GM23338 (cell line): ENCODE data around the gene STEAP2. TPM values are rescaled to one million over a fixed set of nuclear protein-coding genes. Genes with fewer than 3 reads are reported as not detected.

Source experiments
- ATAC-seq: fragments of 200-7000 bp; cut with Tn5 transposase; 3 replicates; pipeline ENCODE4 v1.9.1; 2020
- DNase-seq: peaks from one replicate; pipeline ENCODE4 v3.0.0-alpha.2; 2015; ENCODE audit warnings: low spot score
- H2AFZ ChIP-seq: fragments of 200-600 bp; sonication (generic); 2 replicates; pipeline ENCODE4 v1.8.0; 2016; ENCODE audit warnings: antibody characterized with exemption, mild to moderate bottlenecking, moderate library complexity
- H3F3A ChIP-seq: fragments of 200-600 bp; sonication (generic); replicated peaks from 2 replicates; pipeline ENCODE4 v1.8.0; 2017; ENCODE audit warnings: antibody characterized with exemption, mixed run types, low read depth
- H3K27ac ChIP-seq: fragments of 200-600 bp; sonication (generic); 2 replicates; pipeline ENCODE4 v1.6.1; 2016; ENCODE audit warnings: low read depth
- H3K27me3 ChIP-seq: fragments of 200-600 bp; sonication (generic); 2 replicates; pipeline ENCODE4 v1.8.0; 2016; ENCODE audit warnings: mild to moderate bottlenecking, mixed run types, moderate library complexity; ENCODE audit not compliant: insufficient read depth
- H3K36me3 ChIP-seq: fragments of 200-600 bp; sonication (generic); 2 replicates; pipeline ENCODE4 v1.8.0; 2016; ENCODE audit warnings: mild to moderate bottlenecking; ENCODE audit not compliant: insufficient read depth
- H3K4me1 ChIP-seq: fragments of 200-600 bp; sonication (generic); 2 replicates; pipeline ENCODE4 v1.8.0; 2016; ENCODE audit warnings: mild to moderate bottlenecking, moderate library complexity; ENCODE audit not compliant: insufficient read depth
- H3K4me2 ChIP-seq: fragments of 200-600 bp; sonication (generic); 2 replicates; pipeline ENCODE4 v1.7.1; 2017; ENCODE audit warnings: mixed run types
- H3K4me3 ChIP-seq: fragments of 200-600 bp; sonication (generic); 2 replicates; pipeline ENCODE4 v1.6.1; 2016; ENCODE audit warnings: mixed run types
- H3K79me2 ChIP-seq: fragments of 200-600 bp; sonication (generic); replicated peaks from 2 replicates; pipeline ENCODE4 v1.8.0; 2017; ENCODE audit warnings: mild to moderate bottlenecking; ENCODE audit not compliant: insufficient read depth
- H3K9me2 ChIP-seq: fragments of 200-600 bp; sonication (generic); 2 replicates; pipeline ENCODE4 v1.8.0; 2017; ENCODE audit not compliant: insufficient read depth
- H4K20me1 ChIP-seq: fragments of 200-600 bp; sonication (generic); replicated peaks from 2 replicates; pipeline ENCODE4 v1.8.0; 2017; ENCODE audit warnings: mild to moderate bottlenecking; ENCODE audit not compliant: insufficient read depth
- H3K27ac Mint-ChIP-seq: 2 replicates; pipeline ENCODE4 v1.8.0; 2020; ENCODE audit warnings: inconsistent platforms, mild to moderate bottlenecking, moderate library complexity, mixed read lengths
- H3K27me3 Mint-ChIP-seq: 3 replicates; pipeline ENCODE4 v1.8.0; 2022; ENCODE audit warnings: low read depth, mild to moderate bottlenecking, moderate library complexity, mixed read lengths, inconsistent platforms; ENCODE audit not compliant: insufficient read depth, poor library complexity
- H3K36me3 Mint-ChIP-seq: 3 replicates; pipeline ENCODE4 v1.8.0; 2021; ENCODE audit warnings: low read depth, mild to moderate bottlenecking, inconsistent platforms, moderate library complexity, mixed read lengths
- H3K4me1 Mint-ChIP-seq: 3 replicates; pipeline ENCODE4 v1.8.0; 2020; ENCODE audit warnings: mild to moderate bottlenecking, inconsistent platforms, mixed read lengths
- H3K4me3 Mint-ChIP-seq: 3 replicates; pipeline ENCODE4 v1.8.0; 2021; ENCODE audit warnings: moderate library complexity, mild to moderate bottlenecking, inconsistent platforms, mixed read lengths
- H3K9me3 Mint-ChIP-seq: 3 replicates; pipeline ENCODE4 v1.8.0; 2020; ENCODE audit warnings: moderate library complexity, mild to moderate bottlenecking, inconsistent platforms, mixed read lengths
- CREB1 ChIP-seq: fragments of 250-450 bp; sonication (Bioruptor Pico); IDR thresholded peaks from 2 replicates; pipeline ENCODE4 v1.5.0; 2020; ENCODE audit warnings: low read depth, mild to moderate bottlenecking, moderate library complexity
- CTCF ChIP-seq, 2 experiments: fragments of 200-600 bp in 1 of 2; sonication (generic) in 1 of 2; conservative IDR thresholded peaks; 2 replicates each; pipeline versions ENCODE4 v1.5.1 to v1.6.1; 2016 to 2017; ENCODE audit warnings: antibody characterized with exemption in 2 of 2, low read depth in 2 of 2, mild to moderate bottlenecking in 2 of 2, moderate library complexity in 1 of 2
- ETS1 ChIP-seq: IDR thresholded peaks from 2 replicates; pipeline ENCODE4 v1.6.1; 2016; ENCODE audit warnings: antibody characterized with exemption
- JUNB ChIP-seq: IDR thresholded peaks from one replicate; pipeline ENCODE4 v1.6.1; 2016; ENCODE audit warnings: antibody characterized with exemption; ENCODE audit not compliant: unreplicated experiment
- NANOG ChIP-seq: IDR thresholded peaks from 2 replicates; pipeline ENCODE4 v1.6.1; 2016; ENCODE audit warnings: antibody characterized with exemption, borderline replicate concordance
- POLR2AphosphoS5 ChIP-seq: IDR thresholded peaks from 2 replicates; pipeline ENCODE4 v1.6.1; 2016; ENCODE audit warnings: antibody characterized with exemption, low read depth
- REST ChIP-seq: IDR thresholded peaks from one replicate; pipeline ENCODE4 v1.6.1; 2018; ENCODE audit warnings: antibody characterized with exemption; ENCODE audit not compliant: unreplicated experiment
- STAT1 ChIP-seq: IDR thresholded peaks from one replicate; pipeline ENCODE4 v1.6.1; 2016; ENCODE audit warnings: antibody characterized with exemption; ENCODE audit not compliant: unreplicated experiment
- ZNF331 ChIP-seq: fragments of 250-450 bp; sonication (Bioruptor Pico); IDR thresholded peaks from 2 replicates; pipeline ENCODE4 v1.5.0; 2020; ENCODE audit warnings: low read depth, mild to moderate bottlenecking, moderate library complexity
- long read RNA-seq: library from polyadenylated mRNA; unstranded; transcript quantifications from one replicate; pipeline ENCODE4 v2.0.0, GENCODE V29; 2020; ENCODE audit not compliant: unreplicated experiment
- polyA plus RNA-seq: library from polyadenylated mRNA; unstranded; fragments of >200 nt; fragmentation: Nextera tagmentation; extraction: Ambion mirVana; gene quantifications from 2 replicates; pipeline ENCODE4 v1.2.1, GENCODE V29; 2016
- total RNA-seq: library from RNA; depleted of rRNA; stranded (reverse); fragments of >200 nt; shearing (Covaris generic); gene quantifications from 2 replicates; pipeline ENCODE4 v1.2.3, GENCODE V29; 2014; rRNA removed

Gene STEAP2
- 20.9 and 22.0 TPM in 2 replicates for total RNA-seq
- 10.4 and 13.1 TPM in 2 replicates for polyA plus RNA-seq
- long read RNA-seq, partial matches to known transcripts: 3 of 5 reads
- long read RNA-seq, other reads (novel, unspliced or antisense): 2 of 5 reads

GRCh38 chr7:90211391-90212148 is at the start of gene STEAP2:
TSS of gene STEAP2 (plus strand) at chr7:90211740. CDS start at chr7:90225083, 13,343 bp downstream.
- Histone ChIP-seq H4K20me1 (no peaks in the 10 kb centered on the region), H3K9me2 (no peaks in the 10 kb centered on the region), H3K4me1 (peaks cover 44% of the 10 kb centered on the region), H3F3A (no peaks in the 10 kb centered on the region; the same call in 1 of the 2 replicates), H3K79me2 (peaks cover 37% of the 10 kb centered on the region), H3K4me2 (peak within 1 kb of the TSS; percentile 95), H2AFZ (peak within 1 kb of the TSS; percentile 100), H3K27ac (peak within 1 kb of the TSS; percentile 88), H3K4me3 (peak within 1 kb of the TSS; percentile 92), H3K27me3 (no peaks in the 10 kb centered on the region), H3K36me3 (no peaks in the 10 kb centered on the region)
- peaks cover 18% of the 10 kb centered on the region for H3K4me1 Mint-ChIP-seq
- H3K27ac Mint-ChIP-seq: peak within 1 kb of the TSS; percentile 78
- TF ChIP-seq CTCF (conservative IDR thresholded peaks at IDR 0.05; ENCODE audit: low read depth in 2 of 2): peak; percentile 56 to 57
- TF ChIP-seq CREB1 (CRISPR knock-in tag): peak; percentile 67
- TF ChIP-seq NANOG: no peak
- TF ChIP-seq POLR2AphosphoS5: peak; percentile 74
- H3K27me3 Mint-ChIP-seq: peaks cover 6% of the 10 kb centered on the region
- DNase-seq (peak; percentile 97), ATAC-seq (peak; percentile 93)
- no peak within 1 kb of the TSS; the same call in 2 of the 3 replicates for H3K4me3 Mint-ChIP-seq
- 0 out of 3 replicates have a peak, but pooled peaks cover 4% of the 10 kb centered on the region for H3K36me3 Mint-ChIP-seq
- H3K9me3 Mint-ChIP-seq: no peaks in the 10 kb centered on the region

GRCh38 chr7:90163534-90163933 is 48.0 kb upstream of the STEAP2 start:
- Histone ChIP-seq H3K9me2 (no peaks in the 10 kb centered on the region), H2AFZ (no peak overlapping the region), H3F3A (no peaks in the 10 kb centered on the region), H3K27me3 (no peaks in the 10 kb centered on the region), H3K79me2 (no peaks in the 10 kb centered on the region), H4K20me1 (no peaks in the 10 kb centered on the region), H3K36me3 (peaks cover 5% of the 10 kb centered on the region; the same call in 1 of the 2 replicates), H3K27ac (no peak overlapping the region), H3K4me1 (no peaks in the 10 kb centered on the region), H3K4me3 (no peak overlapping the region), H3K4me2 (no peak overlapping the region)
- no peaks in the 10 kb centered on the region for H3K9me3 Mint-ChIP-seq
- H3K27me3 Mint-ChIP-seq: no peaks in the 10 kb centered on the region
- no peaks in the 10 kb centered on the region for H3K36me3 Mint-ChIP-seq
- peaks cover 2% of the 10 kb centered on the region; the same call in 1 of the 3 replicates for H3K4me1 Mint-ChIP-seq
- H3K27ac Mint-ChIP-seq: no peak overlapping the region
- no peak for ATAC-seq
- no peak for DNase-seq
- no peak overlapping the region for H3K4me3 Mint-ChIP-seq
- TF ChIP-seq NANOG (no peak), REST (no peak), JUNB (no peak), CTCF (conservative IDR thresholded peaks at IDR 0.05; ENCODE audit: low read depth in 2 of 2) (no peak), ZNF331 (no peak), ETS1 (no peak), STAT1 (no peak), CREB1 (CRISPR knock-in tag) (no peak)
